Stimulated activated CD4-positive, alpha-beta T cell treated with anti-CD3 and anti-CD28 coated beads, TNF-alpha, amount 100 ng/mL, for 4 hours (primary cell): ENCODE data around the gene TMEM127.
"Not testable (repeated sequence)": the region's sequence is repeated elsewhere in the genome, so short reads cannot be mapped to it uniquely, and the experiment has no call there.

Source experiments
- DNase-seq, 3 experiments: peaks; one replicate each; pipeline ENCODE4 v3.0.0-alpha.2; 2020; ENCODE audit warnings: low read depth in 3 of 3

The TMEM127 gene, protein sequence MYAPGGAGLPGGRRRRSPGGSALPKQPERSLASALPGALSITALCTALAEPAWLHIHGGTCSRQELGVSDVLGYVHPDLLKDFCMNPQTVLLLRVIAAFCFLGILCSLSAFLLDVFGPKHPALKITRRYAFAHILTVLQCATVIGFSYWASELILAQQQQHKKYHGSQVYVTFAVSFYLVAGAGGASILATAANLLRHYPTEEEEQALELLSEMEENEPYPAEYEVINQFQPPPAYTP

DNA sequence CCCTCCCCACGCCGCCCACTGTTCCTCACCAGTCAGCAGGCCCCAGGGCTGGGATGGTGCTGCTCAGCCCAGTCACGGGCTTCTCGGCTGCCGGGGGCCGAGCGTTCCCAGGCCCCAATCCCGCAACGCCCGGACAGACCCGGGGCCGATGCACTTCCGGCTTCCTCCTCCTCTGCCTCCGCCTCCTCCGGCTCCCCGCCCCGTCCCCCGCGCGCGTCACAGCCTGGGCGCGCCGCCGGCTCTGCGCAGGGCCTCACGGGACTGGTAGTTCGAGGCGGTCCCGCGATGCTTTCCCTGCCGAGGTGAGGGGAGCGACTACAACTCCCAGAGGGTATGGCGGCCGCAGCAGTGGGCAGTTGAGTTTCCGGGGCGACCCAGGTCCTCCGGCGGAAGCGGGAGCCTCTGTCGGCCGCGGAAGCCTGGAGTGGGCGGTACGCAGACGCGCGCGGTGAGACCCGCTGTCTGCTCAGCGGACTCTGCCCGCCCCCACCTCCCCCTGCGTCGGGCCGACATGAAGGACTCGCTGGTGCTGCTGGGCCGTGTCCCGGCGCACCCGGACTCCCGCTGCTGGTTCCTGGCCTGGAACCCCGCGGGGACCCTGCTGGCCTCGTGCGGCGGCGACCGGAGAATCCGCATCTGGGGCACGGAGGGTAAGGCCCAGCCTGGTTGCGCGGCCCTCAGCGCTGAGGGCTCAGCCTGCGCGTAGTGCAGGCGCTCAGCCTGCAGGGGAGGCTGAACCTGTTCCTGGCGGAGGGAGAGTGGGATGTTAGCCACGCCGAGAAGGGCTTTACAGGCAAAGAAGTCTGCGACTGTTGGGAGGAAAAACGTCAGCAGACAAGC is at the start of gene TMEM127, which contains the start of gene CIAO1:
Gene TMEM127 (minus strand): TSS at position 158 of the 840 bp plus-strand sequence. CDS start 616 bp downstream, outside the sequence.
Gene CIAO1 (plus strand): TSS at position 386 of the 840 bp plus-strand sequence. CDS start 126 bp downstream, at position 512.
- peak; percentile 94 to 97 (median 97) for DNase-seq

- no peak for DNase-seq
These were observed 49.2 kb upstream of the TMEM127 start for GRCh38 chr2:96315005-96315399.

- no peak for DNase-seq
These were observed 42.5 kb upstream of the TMEM127 start for GRCh38 chr2:96308248-96308647.

GRCh38 chr2:96306370-96306769 is 40.6 kb upstream of the TMEM127 start:
- DNase-seq, result no peak

- DNase-seq, result no peak
These were observed 40.1 kb upstream of the TMEM127 start for GRCh38 chr2:96305979-96306308.

- DNase-seq, result peak; percentile 78 to 87 (median 81)
These were observed 39.5 kb upstream of the TMEM127 start, which contains the start of gene SNRNP200 for GRCh38 chr2:96305091-96305978. SNRNP200 (minus strand) TSS chr2:96305546; CDS start chr2:96305437, 109 bp downstream.

GRCh38 chr2:96304606-96305005 is 38.8 kb upstream of the TMEM127 start:
- no peak for DNase-seq

DNA sequence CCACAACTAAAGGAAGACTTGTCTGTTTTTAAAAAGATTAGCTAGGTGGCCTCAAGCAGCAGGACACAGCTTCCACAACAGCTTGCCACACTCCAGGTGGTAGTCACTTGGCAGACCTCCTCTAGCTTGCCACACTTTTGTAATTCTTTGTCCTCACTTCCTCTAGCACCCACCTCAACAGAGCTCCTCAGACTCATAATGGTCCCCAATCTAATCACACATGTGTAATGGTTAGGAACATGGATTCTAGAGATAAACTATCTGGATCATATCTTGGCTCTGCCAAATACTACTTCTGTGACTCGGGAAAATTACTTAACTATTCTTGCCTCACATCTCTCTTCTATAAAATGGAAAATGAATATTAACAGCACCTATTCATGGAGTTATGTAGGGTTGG is 36.1 kb upstream of the TMEM127 start:
- no peak for DNase-seq

- no peak for DNase-seq
These were observed 31.1 kb upstream of the TMEM127 start for GRCh38 chr2:96296925-96297324.

DNA sequence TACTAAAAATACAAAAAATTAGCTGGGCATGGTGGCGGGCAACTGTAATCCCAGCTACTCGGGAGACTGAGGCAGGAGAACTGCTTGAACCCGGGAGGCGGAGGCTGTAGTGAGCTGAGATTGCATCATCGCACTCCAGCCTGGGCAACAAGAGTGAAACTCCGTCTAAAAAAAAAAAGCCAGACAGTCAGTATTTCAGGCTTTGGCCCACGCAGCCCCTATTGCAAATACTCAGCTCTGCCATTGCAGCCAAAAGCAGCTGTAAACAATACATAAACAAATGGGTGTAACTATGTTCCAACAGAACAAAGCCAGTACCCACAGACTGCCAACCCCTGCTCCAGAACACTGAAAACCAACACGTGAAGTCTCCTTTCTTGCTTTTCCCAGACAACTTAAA is 28.5 kb upstream of the TMEM127 start:
- DNase-seq, result not testable (repeated sequence)

GRCh38 chr2:96291751-96292150 is 26.0 kb upstream of the TMEM127 start:
- DNase-seq, result no peak

DNA sequence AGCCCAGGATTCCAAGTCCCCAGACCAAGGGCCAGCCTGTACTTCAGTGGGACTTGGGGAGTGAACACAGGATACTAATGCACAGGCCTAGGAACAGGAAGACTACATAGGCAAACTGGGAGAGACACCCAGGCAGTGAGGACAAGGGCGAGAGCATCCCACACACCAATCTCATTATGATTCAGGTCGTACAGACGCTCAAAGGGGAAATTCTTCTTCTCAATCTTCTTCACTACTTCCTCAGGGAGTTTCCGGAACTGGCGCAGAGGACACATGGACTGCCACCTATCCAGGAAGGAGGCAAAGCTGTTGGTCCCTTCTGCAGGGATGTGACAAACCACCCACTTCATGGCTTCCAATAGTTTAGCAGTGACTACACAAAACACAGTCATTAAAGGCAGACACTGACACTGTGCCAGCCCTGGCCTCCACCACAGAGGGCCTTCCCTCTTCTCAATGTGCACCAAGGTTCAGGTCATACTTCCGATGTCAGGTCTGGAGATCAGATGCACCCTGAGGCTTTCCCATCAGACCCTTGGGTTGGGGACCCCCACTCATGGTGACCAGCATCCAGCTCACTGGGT is 21.6 kb upstream of the TMEM127 start:
- DNase-seq, result no peak

GRCh38 chr2:96276787-96277499 is 11.1 kb upstream of the TMEM127 start:
- DNase-seq, result no peak

GRCh38 chr2:96274355-96275056 is 8.7 kb upstream of the TMEM127 start:
- no peak for DNase-seq

DNA sequence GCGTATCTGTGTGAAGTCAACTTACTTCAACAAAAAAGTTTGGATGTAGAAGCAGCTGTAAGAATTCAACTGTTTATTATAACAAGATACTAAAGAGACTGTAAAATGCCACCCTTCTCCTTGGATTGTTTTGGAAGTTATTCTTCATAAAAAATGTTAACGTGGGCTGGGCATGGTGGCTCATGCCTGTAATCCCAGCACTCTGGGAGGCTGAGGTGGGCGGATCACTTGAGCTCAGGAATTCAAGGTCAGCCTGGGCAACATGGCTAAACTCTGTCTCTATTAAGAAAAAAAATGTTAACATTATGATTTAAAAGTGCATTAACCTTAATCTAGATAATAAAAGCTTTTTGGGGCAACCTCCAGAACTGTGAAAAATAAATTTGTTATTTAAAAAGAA is 8.0 kb upstream of the TMEM127 start:
- DNase-seq, result no peak

- no peak for DNase-seq
These were observed 6.2 kb upstream of the TMEM127 start for GRCh38 chr2:96271995-96272394.

DNA sequence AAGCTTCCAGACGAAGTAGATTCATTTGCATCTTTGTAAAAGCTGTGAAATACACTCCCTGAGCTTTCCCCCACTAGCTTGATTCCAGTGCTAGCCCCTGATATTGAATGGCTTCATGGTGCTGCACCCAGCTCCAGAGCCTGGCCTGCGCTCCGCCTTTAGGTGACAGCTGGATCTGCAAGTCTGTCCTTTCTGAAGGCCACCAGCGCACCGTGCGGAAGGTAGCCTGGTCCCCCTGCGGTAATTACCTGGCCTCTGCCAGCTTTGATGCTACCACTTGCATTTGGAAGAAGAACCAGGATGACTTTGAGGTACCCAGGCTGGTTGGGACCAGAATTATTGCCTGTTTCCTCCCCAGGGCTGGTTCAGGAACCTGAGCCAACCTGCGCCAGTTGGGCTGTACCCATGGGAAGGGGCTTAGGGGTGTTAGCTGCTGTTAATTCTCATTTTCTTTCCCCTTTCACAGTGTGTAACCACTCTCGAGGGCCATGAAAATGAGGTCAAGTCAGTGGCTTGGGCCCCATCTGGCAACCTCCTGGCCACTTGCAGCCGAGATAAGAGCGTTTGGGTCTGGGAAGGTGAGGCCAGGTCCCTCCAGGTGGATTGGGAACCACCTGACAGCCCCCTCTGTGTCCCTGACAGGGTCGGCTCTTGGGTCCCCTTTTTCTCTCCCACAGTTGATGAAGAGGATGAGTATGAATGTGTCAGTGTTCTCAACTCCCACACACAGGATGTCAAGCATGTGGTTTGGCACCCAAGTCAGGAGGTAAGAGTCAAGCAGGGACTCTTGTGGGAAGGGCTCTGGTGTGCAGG is 1.6 kb upstream of the TMEM127 start:
- DNase-seq, result peak in 2 of 3 experiments; percentile 10 to 21

DNA sequence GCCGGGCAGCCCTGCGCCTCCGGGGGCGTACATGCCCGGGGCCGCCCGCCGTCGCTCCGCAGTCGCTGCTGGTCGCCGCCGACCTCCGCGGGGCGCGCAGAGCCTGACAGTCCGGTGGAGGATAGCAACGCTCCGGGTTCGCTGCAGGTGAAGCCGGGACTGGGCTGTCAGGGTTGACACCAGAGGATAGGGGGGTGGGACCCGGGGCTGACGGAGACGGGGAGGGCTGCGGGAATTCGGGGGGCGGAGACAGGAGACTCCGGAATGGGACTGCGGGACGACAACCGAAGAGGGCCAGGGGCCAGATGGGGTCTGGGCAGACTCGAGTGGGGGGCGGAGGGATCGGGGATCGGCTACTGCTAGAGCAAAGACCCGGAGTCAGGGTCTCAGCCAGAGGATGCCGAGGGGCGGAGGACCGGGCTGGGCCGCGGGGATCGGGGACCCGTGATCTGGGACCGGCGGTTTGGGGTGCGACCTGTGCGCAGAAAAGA is 403 bp downstream of the TMEM127 start:
- DNase-seq, result peak in 1 of 3 experiments; percentile 27
